ENCODE measurements around the gene HSD17B1.
"Not testable (repeated sequence)": the region's sequence is repeated elsewhere in the genome, so short reads cannot be mapped to it uniquely, and the experiment has no call there.

HSD17B1 gene

DNA sequence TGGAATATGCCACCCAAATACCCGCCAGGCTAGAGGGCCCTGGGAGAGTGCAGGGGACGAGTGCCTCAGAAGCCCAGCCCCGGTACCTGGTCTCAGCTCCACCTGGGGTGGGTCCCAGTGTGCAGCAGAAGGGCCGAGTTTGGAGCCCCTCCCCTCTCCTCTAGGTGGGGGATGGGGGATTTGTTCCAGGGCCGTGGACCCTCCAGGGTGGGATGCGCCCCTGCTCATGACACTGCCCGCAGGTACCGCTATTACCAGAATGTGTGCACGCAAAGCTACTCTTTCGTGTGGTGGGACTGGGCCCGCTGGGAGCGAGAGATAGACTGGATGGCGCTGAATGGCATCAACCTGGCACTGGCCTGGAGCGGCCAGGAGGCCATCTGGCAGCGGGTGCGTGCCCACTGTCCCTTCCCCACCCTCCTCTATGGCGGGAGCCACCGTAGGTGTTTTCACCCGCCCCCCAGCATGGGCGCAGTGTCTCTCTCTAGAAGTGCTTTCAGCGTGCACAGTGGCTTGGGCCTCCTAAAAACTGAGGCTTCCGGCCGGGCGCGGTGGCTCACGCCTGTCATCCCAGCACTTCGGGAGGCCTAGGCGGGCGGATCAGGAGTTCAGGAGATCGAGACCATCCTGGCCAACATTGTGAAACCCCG, 15.4 kb upstream of the HSD17B1 start:
- peak overlapping the region; percentile 76 to 95 for H3K4me3 ChIP-seq (ENCODE audit: insufficient read depth in 1 of 2, low read depth in 1 of 2, low read length in 2 of 2)
- peak overlapping the region; percentile 100 for H4K91ac ChIP-seq (ENCODE audit: low read length)
- H3K27ac ChIP-seq (ENCODE audit: low read length, poor library complexity, severe bottlenecking) = peak overlapping the region; percentile 73
- H2BK120ac ChIP-seq (ENCODE audit: low read depth, low read length) = no peak overlapping the region
- WGBS = 92% methylated on average over 30 of the region's 31 CpGs
- H3K79me1 ChIP-seq (replicated peaks; ENCODE audit: low read length, poor library complexity, severe bottlenecking) = peaks cover 13% of the 10 kb centered on the region
- H3K4ac ChIP-seq (ENCODE audit: low read depth in 1 of 2, low read length in 2 of 2) = peak overlapping the region; percentile 97 to 98
- H2BK12ac ChIP-seq (ENCODE audit: low read length in 2 of 2) = peak overlapping the region in 1 of 2 experiments; percentile 66
- H2AFZ ChIP-seq (ENCODE audit: low read depth, low read length) = no peak overlapping the region
- H3K23ac ChIP-seq (ENCODE audit: low read length in 2 of 2) = peak overlapping the region in 1 of 2 experiments; percentile 78
- H4K8ac ChIP-seq (ENCODE audit: low read length) = peak overlapping the region; percentile 45
- no peak for DNase-seq
- H3K4me1 ChIP-seq (ENCODE audit: control insufficient read depth, insufficient read depth, low read depth, low read length) = peaks cover 19% of the 10 kb centered on the region
- peak overlapping the region; percentile 98 to 99 for H3K18ac ChIP-seq (ENCODE audit: low read depth in 1 of 2, low read length in 2 of 2)
- peak overlapping the region; percentile 88 for H3K4me2 ChIP-seq (ENCODE audit: low read length, poor library complexity, severe bottlenecking)
- peak overlapping the region; percentile 92 for H3K9ac ChIP-seq (ENCODE audit: low read length)
- no peak overlapping the region for H2BK15ac ChIP-seq (ENCODE audit: low read depth, poor library complexity, severe bottlenecking)
- H2AK5ac ChIP-seq (ENCODE audit: low read length, severe bottlenecking) = peak overlapping the region; percentile 40
- H2BK5ac ChIP-seq (ENCODE audit: low read depth, low read length, poor library complexity, severe bottlenecking) = no peak overlapping the region
- no peaks in the 10 kb centered on the region for H3K9me3 ChIP-seq (ENCODE audit: control insufficient read depth, low read length)
- H3K36me3 ChIP-seq (ENCODE audit: control insufficient read depth in 1 of 2, insufficient read depth in 2 of 2, low read depth in 1 of 2, low read length in 2 of 2) = peaks cover 36 to 40% of the 10 kb centered on the region in 2 experiments
- no peaks in the 10 kb centered on the region for H3K27me3 ChIP-seq (ENCODE audit: control insufficient read depth in 1 of 2, insufficient read depth in 1 of 2, low read length in 2 of 2)
- peak overlapping the region in 1 of 2 experiments; percentile 100 for H3K14ac ChIP-seq (ENCODE audit: low read length in 2 of 2)

DNA sequence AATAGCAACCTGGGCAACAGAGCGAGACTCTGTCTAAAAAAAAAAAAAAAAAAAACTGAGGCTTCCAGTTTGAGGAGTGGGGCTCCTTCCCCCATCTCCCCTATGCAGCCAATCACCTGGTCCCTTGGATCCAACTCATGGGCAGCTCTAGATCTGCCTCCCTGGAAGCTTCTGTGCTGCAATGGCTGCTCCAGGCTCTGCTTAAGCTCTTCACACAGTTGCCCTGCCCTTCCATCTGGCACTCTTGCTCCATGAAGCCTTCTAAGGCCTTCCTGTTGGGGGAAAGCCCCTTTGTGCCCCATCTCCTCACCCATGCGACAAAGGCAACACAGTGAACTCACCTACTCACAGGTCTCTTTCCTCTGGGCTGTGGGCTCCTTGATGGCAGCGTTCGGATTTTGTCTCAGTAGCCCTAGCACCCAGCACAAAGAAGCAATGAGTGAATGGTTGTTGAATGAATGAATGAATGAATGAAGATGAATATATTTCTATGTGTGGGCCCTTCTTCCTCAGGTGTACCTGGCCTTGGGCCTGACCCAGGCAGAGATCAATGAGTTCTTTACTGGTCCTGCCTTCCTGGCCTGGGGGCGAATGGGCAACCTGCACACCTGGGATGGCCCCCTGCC, 14.8 kb upstream of the HSD17B1 start:
- peak overlapping the region in 1 of 2 experiments; percentile 37 for H3K4me3 ChIP-seq (ENCODE audit: insufficient read depth in 1 of 2, low read depth in 1 of 2, low read length in 2 of 2)
- no peak for DNase-seq
- no peak overlapping the region for H2BK120ac ChIP-seq (ENCODE audit: low read depth, low read length)
- peaks cover 42 to 47% of the 10 kb centered on the region in 2 experiments for H3K36me3 ChIP-seq (ENCODE audit: control insufficient read depth in 1 of 2, insufficient read depth in 2 of 2, low read depth in 1 of 2, low read length in 2 of 2)
- H2BK12ac ChIP-seq (ENCODE audit: low read length in 2 of 2) = no peak overlapping the region
- H2BK15ac ChIP-seq (ENCODE audit: low read depth, poor library complexity, severe bottlenecking) = no peak overlapping the region
- no peak overlapping the region for H3K18ac ChIP-seq (ENCODE audit: low read depth in 1 of 2, low read length in 2 of 2)
- H3K27ac ChIP-seq (ENCODE audit: low read length, poor library complexity, severe bottlenecking) = no peak overlapping the region
- H2AFZ ChIP-seq (ENCODE audit: low read depth, low read length) = no peak overlapping the region
- H3K4me1 ChIP-seq (ENCODE audit: control insufficient read depth, insufficient read depth, low read depth, low read length) = peaks cover 19% of the 10 kb centered on the region
- H2BK5ac ChIP-seq (ENCODE audit: low read depth, low read length, poor library complexity, severe bottlenecking) = no peak overlapping the region
- no peak overlapping the region for H3K4ac ChIP-seq (ENCODE audit: low read depth in 1 of 2, low read length in 2 of 2)
- H3K9ac ChIP-seq (ENCODE audit: low read length) = no peak overlapping the region
- H3K9me3 ChIP-seq (ENCODE audit: control insufficient read depth, low read length) = no peaks in the 10 kb centered on the region
- no peak overlapping the region for H3K4me2 ChIP-seq (ENCODE audit: low read length, poor library complexity, severe bottlenecking)
- no peak overlapping the region for H3K14ac ChIP-seq (ENCODE audit: low read length in 2 of 2)
- no peak overlapping the region for H3K23ac ChIP-seq (ENCODE audit: low read length in 2 of 2)
- no peaks in the 10 kb centered on the region for H3K27me3 ChIP-seq (ENCODE audit: control insufficient read depth in 1 of 2, insufficient read depth in 1 of 2, low read length in 2 of 2)
- H4K8ac ChIP-seq (ENCODE audit: low read length) = no peak overlapping the region
- H4K91ac ChIP-seq (ENCODE audit: low read length) = no peak overlapping the region
- WGBS = 98% methylated on average over 5 of the region's 5 CpGs
- H3K79me1 ChIP-seq (replicated peaks; ENCODE audit: low read length, poor library complexity, severe bottlenecking) = peaks cover 14% of the 10 kb centered on the region
- H2AK5ac ChIP-seq (ENCODE audit: low read length, severe bottlenecking) = no peak overlapping the region

DNA sequence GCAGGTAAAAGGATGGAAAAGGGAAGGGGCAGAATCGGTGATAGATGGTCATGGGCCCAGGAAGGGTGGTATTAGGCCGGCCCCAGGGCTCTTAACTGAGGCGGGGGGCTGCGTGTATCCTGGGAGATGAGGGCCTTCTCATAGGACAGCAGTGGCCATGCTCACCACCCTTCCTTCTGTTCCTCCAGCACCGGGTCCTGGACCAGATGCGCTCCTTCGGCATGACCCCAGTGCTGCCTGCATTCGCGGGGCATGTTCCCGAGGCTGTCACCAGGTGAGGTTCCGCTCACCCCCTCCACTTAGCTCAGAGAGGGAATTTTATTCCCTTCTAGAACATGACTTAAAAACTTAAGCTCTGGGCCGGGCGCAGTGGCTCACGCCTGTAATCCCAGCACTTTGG, 14.2 kb upstream of the HSD17B1 start:
- Histone ChIP-seq H2AFZ (ENCODE audit: low read depth, low read length) (no peak overlapping the region), H4K8ac (ENCODE audit: low read length) (no peak overlapping the region), H2AK5ac (ENCODE audit: low read length, severe bottlenecking) (no peak overlapping the region), H3K4me3 (ENCODE audit: insufficient read depth in 1 of 2, low read depth in 1 of 2, low read length in 2 of 2) (no peak overlapping the region), H3K4me1 (ENCODE audit: control insufficient read depth, insufficient read depth, low read depth, low read length) (peaks cover 19% of the 10 kb centered on the region), H3K23ac (ENCODE audit: low read length in 2 of 2) (no peak overlapping the region), H3K18ac (ENCODE audit: low read depth in 1 of 2, low read length in 2 of 2) (no peak overlapping the region), H2BK120ac (ENCODE audit: low read depth, low read length) (no peak overlapping the region), H3K9ac (ENCODE audit: low read length) (no peak overlapping the region), H3K4me2 (ENCODE audit: low read length, poor library complexity, severe bottlenecking) (no peak overlapping the region), H3K27me3 (ENCODE audit: control insufficient read depth in 1 of 2, insufficient read depth in 1 of 2, low read length in 2 of 2) (no peaks in the 10 kb centered on the region), H3K36me3 (ENCODE audit: control insufficient read depth in 1 of 2, insufficient read depth in 2 of 2, low read depth in 1 of 2, low read length in 2 of 2) (peaks cover 48 to 52% of the 10 kb centered on the region in 2 experiments), H3K27ac (ENCODE audit: low read length, poor library complexity, severe bottlenecking) (no peak overlapping the region), H3K4ac (ENCODE audit: low read depth in 1 of 2, low read length in 2 of 2) (no peak overlapping the region), H3K14ac (ENCODE audit: low read length in 2 of 2) (no peak overlapping the region), H3K79me1 (replicated peaks; ENCODE audit: low read length, poor library complexity, severe bottlenecking) (peaks cover 18% of the 10 kb centered on the region), H4K91ac (ENCODE audit: low read length) (no peak overlapping the region), H2BK15ac (ENCODE audit: low read depth, poor library complexity, severe bottlenecking) (no peak overlapping the region), H2BK5ac (ENCODE audit: low read depth, low read length, poor library complexity, severe bottlenecking) (no peak overlapping the region), H3K9me3 (ENCODE audit: control insufficient read depth, low read length) (no peaks in the 10 kb centered on the region), H2BK12ac (ENCODE audit: low read length in 2 of 2) (no peak overlapping the region)
- DNase-seq = no peak
- whole genome bisulfite sequencing = 98% methylated on average over 14 of the region's 14 CpGs

DNA sequence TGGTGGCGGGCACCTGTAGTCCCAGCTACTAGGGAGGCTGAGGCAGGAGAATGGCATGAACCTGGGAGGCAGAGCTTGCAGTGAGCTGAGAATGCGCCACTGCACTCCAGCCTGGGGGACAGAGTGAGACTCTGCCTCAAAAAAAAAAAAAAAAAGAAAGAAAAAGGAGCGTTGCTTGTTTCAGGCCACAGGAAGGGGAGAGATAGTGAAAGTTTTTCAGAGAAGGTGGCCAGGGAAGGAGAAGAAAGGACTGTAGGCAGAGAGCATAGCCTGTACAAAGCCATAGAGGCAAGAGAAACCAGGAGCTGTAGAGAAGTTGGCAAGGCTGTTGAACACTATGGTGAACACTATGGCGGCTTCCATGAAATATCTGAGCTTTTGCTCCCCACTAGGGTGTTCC, 12.2 kb upstream of the HSD17B1 start:
- not testable (repeated sequence) for H3K27ac ChIP-seq (ENCODE audit: low read length, poor library complexity, severe bottlenecking); DNase-seq; H2AK5ac ChIP-seq (ENCODE audit: low read length, severe bottlenecking); H3K14ac ChIP-seq (ENCODE audit: low read length in 2 of 2); H3K18ac ChIP-seq (ENCODE audit: low read depth in 1 of 2, low read length in 2 of 2); H4K8ac ChIP-seq (ENCODE audit: low read length); H3K9ac ChIP-seq (ENCODE audit: low read length); H4K91ac ChIP-seq (ENCODE audit: low read length); H2BK15ac ChIP-seq (ENCODE audit: low read depth, poor library complexity, severe bottlenecking); H3K4ac ChIP-seq (ENCODE audit: low read depth in 1 of 2, low read length in 2 of 2); H3K27me3 ChIP-seq (ENCODE audit: control insufficient read depth in 1 of 2, insufficient read depth in 1 of 2, low read length in 2 of 2); H3K9me3 ChIP-seq (ENCODE audit: control insufficient read depth, low read length); H3K4me3 ChIP-seq (ENCODE audit: insufficient read depth in 1 of 2, low read depth in 1 of 2, low read length in 2 of 2); H2BK120ac ChIP-seq (ENCODE audit: low read depth, low read length); H2BK12ac ChIP-seq (ENCODE audit: low read length in 2 of 2); H3K4me2 ChIP-seq (ENCODE audit: low read length, poor library complexity, severe bottlenecking); H2AFZ ChIP-seq (ENCODE audit: low read depth, low read length); H3K23ac ChIP-seq (ENCODE audit: low read length in 2 of 2); H2BK5ac ChIP-seq (ENCODE audit: low read depth, low read length, poor library complexity, severe bottlenecking)
- H3K4me1 ChIP-seq (ENCODE audit: control insufficient read depth, insufficient read depth, low read depth, low read length) = peaks cover 16% of the 10 kb centered on the region
- peaks cover 64 to 66% of the 10 kb centered on the region in 2 experiments for H3K36me3 ChIP-seq (ENCODE audit: control insufficient read depth in 1 of 2, insufficient read depth in 2 of 2, low read depth in 1 of 2, low read length in 2 of 2)
- WGBS = 95% methylated on average over 4 of the region's 4 CpGs
- H3K79me1 ChIP-seq (replicated peaks; ENCODE audit: low read length, poor library complexity, severe bottlenecking) = peaks cover 21% of the 10 kb centered on the region

Measured in mesenchymal stem cell (in vitro differentiated cells and primary cell).